ENCODE results near the gene LHX4. TPM values are rescaled to one million over a fixed set of nuclear protein-coding genes. Genes with fewer than 3 reads are reported as not detected.

The LHX4 gene
- total RNA-seq, 1 donor from 2014 or later = 2.1 TPM

DNA sequence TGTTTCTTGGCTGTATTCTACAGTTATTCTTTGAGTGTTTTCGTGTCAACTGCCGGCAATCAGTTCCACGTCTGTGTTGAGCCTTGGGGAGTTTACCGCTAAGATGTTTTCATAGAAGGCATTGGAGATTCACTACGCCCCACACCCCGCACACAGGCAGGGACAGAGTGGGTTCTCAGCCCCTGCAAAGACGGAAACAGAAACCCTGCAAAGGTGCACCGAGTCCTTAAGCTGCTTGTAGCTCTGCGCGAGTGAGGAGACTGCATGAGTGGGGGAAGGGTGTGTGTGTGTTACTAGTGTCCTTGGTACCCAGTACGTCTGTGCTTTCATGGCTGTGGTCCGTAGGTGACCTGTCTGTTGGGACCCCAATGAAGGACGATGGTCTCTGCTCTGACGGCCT lies 1.9 kb downstream of the LHX4 start:
- Mint-ChIP-seq H3K4me3 (ENCODE audit: unreplicated experiment) (peak overlapping the region; percentile 83), H3K9me3 (ENCODE audit: unreplicated experiment) (peaks cover 8% of the 10 kb centered on the region), H3K27me3 (ENCODE audit: unreplicated experiment) (peaks cover 32% of the 10 kb centered on the region), H3K27ac (ENCODE audit: unreplicated experiment) (no peak overlapping the region), H3K36me3 (ENCODE audit: unreplicated experiment) (no peaks in the 10 kb centered on the region), H3K4me1 (ENCODE audit: low read depth, unreplicated experiment) (peaks cover 19% of the 10 kb centered on the region)
- no peak for DNase-seq
- no peak for TF ChIP-seq CTCF (IDR thresholded peaks at IDR 0.05; ENCODE audit: partially characterized antibody, unreplicated experiment)

DNA sequence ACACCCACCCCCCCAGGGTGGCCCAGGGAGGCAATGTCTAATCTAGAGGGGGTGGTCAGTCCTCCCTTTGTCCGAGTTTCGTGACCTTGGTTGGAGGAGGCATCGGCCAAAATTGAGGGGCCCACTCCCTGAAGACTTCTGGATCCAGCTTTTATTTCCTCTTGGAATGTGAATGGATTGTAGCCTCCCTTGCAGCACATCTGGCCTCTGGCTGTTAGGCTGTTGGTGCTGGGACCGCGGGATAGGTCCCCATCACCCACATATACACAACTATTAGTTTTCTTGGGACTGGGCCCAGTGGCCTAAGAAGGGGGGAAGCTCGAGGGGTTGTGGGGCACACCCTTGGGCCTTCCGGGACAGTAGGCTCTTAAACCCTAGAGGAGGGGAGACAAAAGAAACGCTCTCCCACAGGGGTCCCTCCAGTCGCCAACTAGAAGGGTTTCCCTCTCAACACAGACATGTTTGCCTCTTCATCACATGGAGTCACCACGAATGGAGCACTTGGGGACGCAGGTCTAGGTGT lies 2.5 kb downstream of the LHX4 start:
- TF ChIP-seq CTCF (IDR thresholded peaks at IDR 0.05; ENCODE audit: partially characterized antibody, unreplicated experiment) = no peak
- no peak for DNase-seq
- Mint-ChIP-seq H3K27ac (ENCODE audit: unreplicated experiment) (no peak overlapping the region), H3K36me3 (ENCODE audit: unreplicated experiment) (no peaks in the 10 kb centered on the region), H3K9me3 (ENCODE audit: unreplicated experiment) (peaks cover 8% of the 10 kb centered on the region), H3K4me3 (ENCODE audit: unreplicated experiment) (no peak overlapping the region), H3K4me1 (ENCODE audit: low read depth, unreplicated experiment) (peaks cover 19% of the 10 kb centered on the region), H3K27me3 (ENCODE audit: unreplicated experiment) (peaks cover 38% of the 10 kb centered on the region)

DNA sequence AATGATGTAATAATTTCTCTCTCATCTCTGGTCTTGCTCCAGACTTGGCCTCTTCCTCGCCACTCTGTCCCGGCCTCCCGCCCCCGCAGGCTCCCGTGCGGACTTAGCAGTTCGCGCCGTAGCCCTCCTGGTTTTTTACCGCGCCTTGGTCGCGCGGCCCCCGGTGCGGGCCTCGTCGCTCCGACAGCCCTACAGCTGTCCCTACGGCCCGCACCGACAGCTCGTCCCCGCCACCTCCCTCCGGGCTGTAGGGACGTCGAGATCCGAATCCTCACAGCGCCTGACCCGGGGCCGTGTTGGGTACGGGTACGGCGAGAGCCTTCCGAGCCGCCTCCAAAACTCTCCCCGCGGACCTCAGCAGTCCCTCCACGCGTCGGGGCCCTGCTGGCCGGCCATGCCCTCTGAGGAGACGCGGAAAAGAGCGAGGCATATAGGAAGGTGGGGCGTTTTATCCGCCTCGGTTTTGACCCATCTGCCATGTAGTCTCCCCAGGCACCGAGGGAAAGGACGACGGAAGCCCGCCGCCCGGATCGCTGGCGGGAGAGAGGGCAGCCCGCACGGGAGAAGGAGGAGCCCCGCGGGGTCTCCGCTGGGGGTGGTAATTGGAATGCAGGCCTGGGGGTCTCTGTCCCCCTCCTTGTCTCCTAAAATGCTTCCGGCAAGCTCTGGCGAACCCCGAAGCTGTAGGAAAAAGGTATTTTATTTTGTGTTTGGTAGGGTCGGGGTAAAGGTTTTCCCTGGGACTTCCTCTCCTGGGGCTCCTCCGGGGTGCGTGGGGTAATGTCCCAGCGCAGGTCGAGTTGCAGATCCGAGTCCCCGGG lies 3.3 kb downstream of the LHX4 start:
- TF ChIP-seq CTCF (IDR thresholded peaks at IDR 0.05; ENCODE audit: partially characterized antibody, unreplicated experiment) = no peak
- H3K27me3 Mint-ChIP-seq (ENCODE audit: unreplicated experiment) = peaks cover 42% of the 10 kb centered on the region
- peak overlapping the region; percentile 42 for H3K4me3 Mint-ChIP-seq (ENCODE audit: unreplicated experiment)
- no peaks in the 10 kb centered on the region for H3K36me3 Mint-ChIP-seq (ENCODE audit: unreplicated experiment)
- no peak for DNase-seq
- peaks cover 18% of the 10 kb centered on the region for H3K4me1 Mint-ChIP-seq (ENCODE audit: low read depth, unreplicated experiment)
- no peak overlapping the region for H3K27ac Mint-ChIP-seq (ENCODE audit: unreplicated experiment)
- peaks cover 8% of the 10 kb centered on the region for H3K9me3 Mint-ChIP-seq (ENCODE audit: unreplicated experiment)

GRCh38 chr1:180234369-180235076 lies 4.5 kb downstream of the LHX4 start:
- Mint-ChIP-seq H3K9me3 (ENCODE audit: unreplicated experiment) (peaks cover 8% of the 10 kb centered on the region), H3K4me1 (ENCODE audit: low read depth, unreplicated experiment) (peaks cover 17% of the 10 kb centered on the region), H3K27me3 (ENCODE audit: unreplicated experiment) (peaks cover 43% of the 10 kb centered on the region), H3K27ac (ENCODE audit: unreplicated experiment) (no peak overlapping the region), H3K36me3 (ENCODE audit: unreplicated experiment) (no peaks in the 10 kb centered on the region), H3K4me3 (ENCODE audit: unreplicated experiment) (peak overlapping the region; percentile 85)
- DNase-seq = peak; percentile 63
- TF ChIP-seq CTCF (IDR thresholded peaks at IDR 0.05; ENCODE audit: partially characterized antibody, unreplicated experiment) = no peak

Data from glutamatergic neuron (in vitro differentiated cells).